ENCODE measurements around the gene THNSL1. TPM values are rescaled to one million over a fixed set of nuclear protein-coding genes. Genes with fewer than 3 reads are reported as not detected.

The THNSL1 gene
- total and polyA plus RNA-seq, 8 donors = under 0.01 to 5.0 (median 1.3) TPM

DNA sequence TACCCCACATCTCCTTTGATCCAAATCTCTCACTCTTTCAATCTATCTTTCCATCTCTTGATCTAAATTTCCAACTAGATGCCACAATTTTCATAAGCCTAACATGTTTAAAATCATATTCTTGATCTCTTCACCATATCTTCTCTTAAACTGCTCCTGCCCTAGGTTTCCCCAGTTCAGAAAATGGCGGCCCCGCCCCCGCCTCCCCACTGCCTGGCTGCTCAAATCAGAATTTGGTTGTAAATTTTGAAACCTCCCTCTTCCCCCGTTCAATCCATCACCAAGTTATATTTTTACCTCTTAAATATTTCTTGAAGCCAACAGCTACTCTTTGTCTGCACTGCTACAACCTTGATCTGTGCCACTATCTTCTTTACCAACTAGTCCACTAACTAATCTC is 36.7 kb upstream of the THNSL1 start:
- intact Hi-C loops (cut with DNase I; ENCODE audit: low total_unique reads) = no loop called here
- H3K4me3 ChIP-seq = no peak overlapping the region
- peaks cover 0 to 10% (median 0%) of the 10 kb centered on the region in 4 donors for H3K4me1 ChIP-seq
- no peaks in the 10 kb centered on the region for H3K27me3 ChIP-seq
- H3K36me3 ChIP-seq = no peaks in the 10 kb centered on the region
- H3K27ac ChIP-seq = no peak overlapping the region
- WGBS, 5 donors = 89 to 99% (median 94%) methylated on average over 4 of the region's 4 CpGs
- H3K9me3 ChIP-seq = no peaks in the 10 kb centered on the region
- TF ChIP-seq POLR2A (IDR thresholded peaks at IDR 0.05) (no peak), EP300 (IDR thresholded peaks at IDR 0.05) (no peak), POLR2AphosphoS5 (IDR thresholded peaks at IDR 0.05) (no peak)
- TF ChIP-seq, protein P1, sequence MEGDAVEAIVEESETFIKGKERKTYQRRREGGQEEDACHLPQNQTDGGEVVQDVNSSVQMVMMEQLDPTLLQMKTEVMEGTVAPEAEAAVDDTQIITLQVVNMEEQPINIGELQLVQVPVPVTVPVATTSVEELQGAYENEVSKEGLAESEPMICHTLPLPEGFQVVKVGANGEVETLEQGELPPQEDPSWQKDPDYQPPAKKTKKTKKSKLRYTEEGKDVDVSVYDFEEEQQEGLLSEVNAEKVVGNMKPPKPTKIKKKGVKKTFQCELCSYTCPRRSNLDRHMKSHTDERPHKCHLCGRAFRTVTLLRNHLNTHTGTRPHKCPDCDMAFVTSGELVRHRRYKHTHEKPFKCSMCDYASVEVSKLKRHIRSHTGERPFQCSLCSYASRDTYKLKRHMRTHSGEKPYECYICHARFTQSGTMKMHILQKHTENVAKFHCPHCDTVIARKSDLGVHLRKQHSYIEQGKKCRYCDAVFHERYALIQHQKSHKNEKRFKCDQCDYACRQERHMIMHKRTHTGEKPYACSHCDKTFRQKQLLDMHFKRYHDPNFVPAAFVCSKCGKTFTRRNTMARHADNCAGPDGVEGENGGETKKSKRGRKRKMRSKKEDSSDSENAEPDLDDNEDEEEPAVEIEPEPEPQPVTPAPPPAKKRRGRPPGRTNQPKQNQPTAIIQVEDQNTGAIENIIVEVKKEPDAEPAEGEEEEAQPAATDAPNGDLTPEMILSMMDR (IDR thresholded peaks at IDR 0.05) = no peak
- no peak for DNase-seq

DNA sequence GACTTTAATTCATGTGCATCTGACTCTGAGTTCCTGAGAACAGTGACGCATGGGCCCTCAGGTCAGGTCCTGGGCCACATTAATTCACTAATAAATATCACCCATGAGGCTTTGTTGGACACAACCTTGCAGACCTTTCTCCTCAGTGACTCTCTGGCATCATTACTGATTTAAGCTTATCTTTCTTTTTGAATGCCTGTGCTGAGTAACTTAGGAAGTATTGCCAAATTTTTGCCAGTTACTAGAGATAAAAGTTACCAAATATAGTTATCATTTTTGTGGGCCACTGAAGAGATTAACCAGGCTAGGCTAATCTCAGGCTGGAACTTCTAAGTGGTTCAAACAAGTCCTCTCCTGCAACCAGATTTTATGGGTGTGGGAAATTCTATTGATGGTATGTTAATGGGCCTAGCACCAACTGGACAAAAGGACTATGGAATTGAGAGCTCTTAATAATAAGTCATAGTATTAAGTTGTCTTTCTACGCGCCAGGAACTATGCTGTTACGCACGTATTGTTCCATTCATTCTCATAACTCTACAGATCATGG is 35.2 kb upstream of the THNSL1 start:
- 34 to 65% (median 40%) methylated on average over 5 of the region's 5 CpGs for WGBS, 5 donors
- Histone ChIP-seq H3K27me3 (no peaks in the 10 kb centered on the region), H3K36me3 (no peaks in the 10 kb centered on the region), H3K27ac (peak overlapping the region; percentile 16 to 69 (median 36)), H3K4me3 (no peak overlapping the region), H3K4me1 (peaks cover 0 to 6% (median 0%) of the 10 kb centered on the region in 4 donors), H3K9me3 (no peaks in the 10 kb centered on the region)
- TF ChIP-seq POLR2AphosphoS5 (IDR thresholded peaks at IDR 0.05) = peak in 2 of 3 donors; percentile 17 to 50
- TF ChIP-seq, protein P1 (IDR thresholded peaks at IDR 0.05) = no peak
- no peak for DNase-seq
- intact Hi-C loops (cut with DNase I; ENCODE audit: low total_unique reads) = no loop called here

DNA sequence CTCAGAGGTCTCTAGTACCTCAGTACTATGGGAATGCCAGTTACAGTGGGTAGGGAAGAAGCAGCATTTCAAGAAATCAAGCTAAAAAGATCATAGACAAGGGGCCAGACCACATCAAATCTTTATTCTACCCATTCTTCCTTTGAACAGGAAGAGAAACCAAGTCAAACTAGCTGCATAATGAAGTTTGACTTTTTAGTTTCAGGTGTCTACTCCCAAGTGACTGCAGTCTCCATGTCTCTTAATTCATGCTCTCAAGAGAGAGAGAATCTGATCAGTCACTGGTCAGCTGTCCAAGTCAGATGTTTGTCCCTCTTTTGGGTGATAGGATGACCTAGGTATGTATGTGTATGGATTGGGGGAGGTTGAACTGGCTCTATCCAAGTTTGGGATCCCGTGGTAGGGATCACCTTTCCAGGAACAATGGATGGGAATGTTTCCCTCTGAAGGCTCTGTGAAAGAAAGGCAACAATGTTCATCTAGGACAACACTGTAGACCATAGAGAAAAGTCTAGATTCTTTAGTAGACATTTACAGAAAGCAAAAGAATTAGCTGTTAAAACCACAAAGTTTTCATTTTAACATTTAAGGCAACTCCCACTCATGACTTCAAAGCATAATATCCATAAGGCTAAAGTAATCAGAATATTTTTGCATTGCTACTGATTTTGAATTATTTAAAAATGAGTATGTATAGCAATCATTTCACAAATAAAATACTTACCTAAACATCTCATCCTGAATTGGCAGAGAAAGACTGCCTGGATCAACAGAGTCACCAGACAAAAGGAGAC is 33.9 kb upstream of the THNSL1 start:
- Histone ChIP-seq H3K27ac (peak overlapping the region in 2 of 5 donors; percentile 22 to 65), H3K36me3 (no peaks in the 10 kb centered on the region), H3K4me3 (no peak overlapping the region), H3K27me3 (no peaks in the 10 kb centered on the region), H3K9me3 (no peaks in the 10 kb centered on the region), H3K4me1 (peaks cover 0 to 10% (median 0%) of the 10 kb centered on the region in 4 donors)
- DNase-seq = no peak
- intact Hi-C loops (cut with DNase I; ENCODE audit: low total_unique reads) = no loop called here
- 87 to 93% (median 90%) methylated on average over 1 of the region's 1 CpG for WGBS, 5 donors
- TF ChIP-seq EP300 (IDR thresholded peaks at IDR 0.05) (no peak), POLR2AphosphoS5 (IDR thresholded peaks at IDR 0.05) (no peak), POLR2A (IDR thresholded peaks at IDR 0.05) (no peak)
- TF ChIP-seq, protein P1 (IDR thresholded peaks at IDR 0.05) = no peak

DNA sequence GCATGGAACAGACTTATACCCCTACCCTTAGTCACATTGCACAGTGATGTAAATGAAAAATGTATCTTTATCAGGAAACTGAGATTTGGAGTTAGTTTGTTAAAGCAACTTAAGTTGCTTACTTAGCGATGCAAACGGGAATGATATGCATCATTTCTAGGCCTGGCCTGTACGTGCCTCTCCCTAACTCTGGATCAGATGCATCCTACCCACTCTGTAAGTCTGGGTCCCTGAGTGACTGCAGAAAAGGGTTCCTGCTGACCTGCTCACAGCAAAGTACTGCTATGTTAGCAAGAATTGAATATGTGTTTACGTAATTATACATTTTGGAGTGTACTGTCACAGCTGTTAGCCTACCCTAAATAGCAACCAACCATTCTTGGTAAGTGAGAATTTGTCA is 33.3 kb upstream of the THNSL1 start:
- no peak for DNase-seq
- H3K4me1 ChIP-seq = peaks cover 0 to 14% (median 0%) of the 10 kb centered on the region in 4 donors
- H3K36me3 ChIP-seq = no peaks in the 10 kb centered on the region
- H3K4me3 ChIP-seq = no peak overlapping the region
- TF ChIP-seq POLR2A (IDR thresholded peaks at IDR 0.05) (no peak), POLR2AphosphoS5 (IDR thresholded peaks at IDR 0.05) (no peak), EP300 (IDR thresholded peaks at IDR 0.05) (no peak)
- TF ChIP-seq, protein P1 (IDR thresholded peaks at IDR 0.05) = no peak
- no peak overlapping the region for H3K27ac ChIP-seq
- H3K27me3 ChIP-seq = no peaks in the 10 kb centered on the region
- WGBS, 5 donors = 83 to 94% (median 91%) methylated on average over 4 of the region's 4 CpGs
- intact Hi-C loops (cut with DNase I; ENCODE audit: low total_unique reads) = no loop called here
- H3K9me3 ChIP-seq = no peaks in the 10 kb centered on the region
